Measurements from ENCODE around the gene DLG3.
"Not testable (repeated sequence)": the region's sequence is repeated elsewhere in the genome, so short reads cannot be mapped to it uniquely, and the experiment has no call there.

DLG3 gene

GRCh38 chrX:70508296-70508911 is 63.8 kb downstream of the DLG3 start:
- DNase-seq (ENCODE audit: low read depth, low spot score) = no peak
- H3K27ac ChIP-seq = no peak overlapping the region

GRCh38 chrX:70509078-70509477 is 64.4 kb downstream of the DLG3 start:
- H3K27ac ChIP-seq = no peak overlapping the region
- H3K4me3 ChIP-seq = no peak overlapping the region
- TF ChIP-seq EZH2 (IDR thresholded peaks at IDR 0.05) = no peak
- no peak for TF ChIP-seq FOXP2 (optimal IDR thresholded peaks at IDR 0.05; ENCODE audit: control extremely low read depth, extremely low read length, insufficient read depth)
- TF ChIP-seq POLR2AphosphoS5 (IDR thresholded peaks at IDR 0.05; ENCODE audit: borderline replicate concordance, low read depth, low read length) = no peak
- no peak for DNase-seq (ENCODE audit: low read depth, low spot score)
- no peaks in the 10 kb centered on the region for H3K36me3 ChIP-seq (ENCODE audit: insufficient read depth, low read length)
- no peaks in the 10 kb centered on the region for H3K9me3 ChIP-seq (ENCODE audit: low read depth, low read length)
- H3K9ac ChIP-seq (ENCODE audit: insufficient read length) = no peak overlapping the region

More at GRCh38 chrX:70508296-70508911, 63.8 kb downstream of the DLG3 start:
- H3K9ac ChIP-seq (ENCODE audit: insufficient read length) = no peak overlapping the region
- no peaks in the 10 kb centered on the region for H3K9me3 ChIP-seq (ENCODE audit: low read depth, low read length)
- no peaks in the 10 kb centered on the region for H3K36me3 ChIP-seq (ENCODE audit: insufficient read depth, low read length)
- no peak for TF ChIP-seq FOXP2 (optimal IDR thresholded peaks at IDR 0.05; ENCODE audit: control extremely low read depth, extremely low read length, insufficient read depth)
- no peak for TF ChIP-seq EZH2 (IDR thresholded peaks at IDR 0.05)
- no peak for TF ChIP-seq POLR2AphosphoS5 (IDR thresholded peaks at IDR 0.05; ENCODE audit: borderline replicate concordance, low read depth, low read length)
- H3K4me3 ChIP-seq = no peak overlapping the region

- not testable (repeated sequence) for H3K36me3 ChIP-seq (ENCODE audit: insufficient read depth, low read length); H3K27ac ChIP-seq; H3K4me3 ChIP-seq; H3K9me3 ChIP-seq (ENCODE audit: low read depth, low read length); H3K9ac ChIP-seq (ENCODE audit: insufficient read length); DNase-seq (ENCODE audit: low read depth, low spot score)
Observed at GRCh38 chrX:70515270-70515669, 70.6 kb downstream of the DLG3 start.

GRCh38 chrX:70515692-70516091 is 71.1 kb downstream of the DLG3 start:
- H3K27ac ChIP-seq; DNase-seq (ENCODE audit: low read depth, low spot score); H3K9me3 ChIP-seq (ENCODE audit: low read depth, low read length); H3K9ac ChIP-seq (ENCODE audit: insufficient read length); H3K36me3 ChIP-seq (ENCODE audit: insufficient read depth, low read length); H3K4me3 ChIP-seq: not testable (repeated sequence)

GRCh38 chrX:70525733-70526132 is 81.1 kb downstream of the DLG3 start:
- TF ChIP-seq EZH2 (IDR thresholded peaks at IDR 0.05) = no peak
- no peak for TF ChIP-seq FOXP2 (optimal IDR thresholded peaks at IDR 0.05; ENCODE audit: control extremely low read depth, extremely low read length, insufficient read depth)
- TF ChIP-seq POLR2AphosphoS5 (IDR thresholded peaks at IDR 0.05; ENCODE audit: borderline replicate concordance, low read depth, low read length) = no peak
- H3K9me3 ChIP-seq (ENCODE audit: low read depth, low read length) = no peaks in the 10 kb centered on the region
- no peak overlapping the region for H3K4me3 ChIP-seq
- no peak overlapping the region for H3K9ac ChIP-seq (ENCODE audit: insufficient read length)
- no peak for DNase-seq (ENCODE audit: low read depth, low spot score)
- no peaks in the 10 kb centered on the region for H3K36me3 ChIP-seq (ENCODE audit: insufficient read depth, low read length)
- no peak overlapping the region for H3K27ac ChIP-seq

- no peak for DNase-seq (ENCODE audit: low read depth, low spot score)
- H3K36me3 ChIP-seq (ENCODE audit: insufficient read depth, low read length) = no peaks in the 10 kb centered on the region
- H3K27ac ChIP-seq = no peak overlapping the region
- no peaks in the 10 kb centered on the region for H3K9me3 ChIP-seq (ENCODE audit: low read depth, low read length)
- TF ChIP-seq EZH2 (IDR thresholded peaks at IDR 0.05) = no peak
- no peak for TF ChIP-seq FOXP2 (optimal IDR thresholded peaks at IDR 0.05; ENCODE audit: control extremely low read depth, extremely low read length, insufficient read depth)
- TF ChIP-seq POLR2AphosphoS5 (IDR thresholded peaks at IDR 0.05; ENCODE audit: borderline replicate concordance, low read depth, low read length) = no peak
- H3K9ac ChIP-seq (ENCODE audit: insufficient read length) = no peak overlapping the region
- H3K4me3 ChIP-seq = no peak overlapping the region
Observed at GRCh38 chrX:70527053-70527452, 82.4 kb downstream of the DLG3 start.

- H3K9ac ChIP-seq (ENCODE audit: insufficient read length) = no peak overlapping the region
Observed at GRCh38 chrX:70527610-70528345, 83.1 kb downstream of the DLG3 start.

GRCh38 chrX:70535198-70535597 is 90.6 kb downstream of the DLG3 start:
- TF ChIP-seq EZH2 (IDR thresholded peaks at IDR 0.05) = no peak
- no peak for TF ChIP-seq FOXP2 (optimal IDR thresholded peaks at IDR 0.05; ENCODE audit: control extremely low read depth, extremely low read length, insufficient read depth)
- no peak for TF ChIP-seq POLR2AphosphoS5 (IDR thresholded peaks at IDR 0.05; ENCODE audit: borderline replicate concordance, low read depth, low read length)
- Histone ChIP-seq H3K27ac (no peak overlapping the region), H3K4me3 (no peak overlapping the region)

More at GRCh38 chrX:70527610-70528345, 83.1 kb downstream of the DLG3 start:
- H3K4me3 ChIP-seq = no peak overlapping the region
- no peak overlapping the region for H3K27ac ChIP-seq
- H3K9me3 ChIP-seq (ENCODE audit: low read depth, low read length) = no peaks in the 10 kb centered on the region
- no peak for DNase-seq (ENCODE audit: low read depth, low spot score)
- TF ChIP-seq FOXP2 (optimal IDR thresholded peaks at IDR 0.05; ENCODE audit: control extremely low read depth, extremely low read length, insufficient read depth) = no peak
- TF ChIP-seq EZH2 (IDR thresholded peaks at IDR 0.05) = no peak
- TF ChIP-seq POLR2AphosphoS5 (IDR thresholded peaks at IDR 0.05; ENCODE audit: borderline replicate concordance, low read depth, low read length) = no peak
- H3K36me3 ChIP-seq (ENCODE audit: insufficient read depth, low read length) = no peaks in the 10 kb centered on the region

GRCh38 chrX:70549429-70549828 is 104.8 kb downstream of the DLG3 start:
- H3K27ac ChIP-seq = no peak overlapping the region

More at GRCh38 chrX:70535198-70535597, 90.6 kb downstream of the DLG3 start:
- no peak for DNase-seq (ENCODE audit: low read depth, low spot score)
- Histone ChIP-seq H3K9ac (ENCODE audit: insufficient read length) (no peak overlapping the region), H3K36me3 (ENCODE audit: insufficient read depth, low read length) (no peaks in the 10 kb centered on the region), H3K9me3 (ENCODE audit: low read depth, low read length) (no peaks in the 10 kb centered on the region)

More at GRCh38 chrX:70549429-70549828, 104.8 kb downstream of the DLG3 start:
- H3K9ac ChIP-seq (ENCODE audit: insufficient read length) = no peak overlapping the region
- H3K36me3 ChIP-seq (ENCODE audit: insufficient read depth, low read length) = no peaks in the 10 kb centered on the region
- TF ChIP-seq FOXP2 (optimal IDR thresholded peaks at IDR 0.05; ENCODE audit: control extremely low read depth, extremely low read length, insufficient read depth) (no peak), POLR2AphosphoS5 (IDR thresholded peaks at IDR 0.05; ENCODE audit: borderline replicate concordance, low read depth, low read length) (no peak), EZH2 (IDR thresholded peaks at IDR 0.05) (no peak)
- H3K9me3 ChIP-seq (ENCODE audit: low read depth, low read length) = no peaks in the 10 kb centered on the region
- DNase-seq (ENCODE audit: low read depth, low spot score) = no peak
- H3K4me3 ChIP-seq = no peak overlapping the region
